NCI-H2107 treated with DMSO at 0.1 percent for 48 hours (cell line): ENCODE results near the gene RETREG1.
A peak's percentile ranks its signal among the peaks of the same experiment; 100 is the strongest.
"Not testable (repeated sequence)": the region's sequence is repeated elsewhere in the genome, so short reads cannot be mapped to it uniquely, and the experiment has no call there.

Source experiments
- DNase-seq: peaks from one replicate; lab custom pipeline; 2025; ENCODE audit not compliant: unreplicated experiment; lab: John Stamatoyannopoulos, UW

RETREG1 gene

GRCh38 chr5:16461782-16462181, 155.0 kb downstream of the RETREG1 start:
- no peak for DNase-seq

GRCh38 chr5:16461026-16461425, 155.8 kb downstream of the RETREG1 start:
- DNase-seq: no peak

DNA sequence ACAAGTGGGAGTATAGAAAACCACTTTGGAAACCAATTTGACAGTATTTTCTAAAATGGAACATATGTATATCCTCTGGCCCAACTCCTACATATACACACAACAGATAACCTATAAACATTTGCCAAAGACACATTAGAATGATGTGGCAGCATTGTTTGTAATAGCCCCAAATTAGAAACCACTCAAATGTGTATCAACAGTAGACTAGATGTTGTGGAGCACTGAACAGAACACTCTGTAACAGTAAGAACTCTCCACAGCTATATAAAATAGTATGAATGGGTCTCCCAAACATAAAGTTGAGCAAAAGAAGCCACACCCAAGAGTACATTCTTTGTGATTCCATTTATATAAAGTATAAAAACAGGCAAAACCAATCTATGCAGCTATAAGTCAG, 157.3 kb downstream of the RETREG1 start:
- DNase-seq: no peak

- no peak for DNase-seq
Observed at GRCh38 chr5:16457853-16458252, 158.9 kb downstream of the RETREG1 start.

DNA sequence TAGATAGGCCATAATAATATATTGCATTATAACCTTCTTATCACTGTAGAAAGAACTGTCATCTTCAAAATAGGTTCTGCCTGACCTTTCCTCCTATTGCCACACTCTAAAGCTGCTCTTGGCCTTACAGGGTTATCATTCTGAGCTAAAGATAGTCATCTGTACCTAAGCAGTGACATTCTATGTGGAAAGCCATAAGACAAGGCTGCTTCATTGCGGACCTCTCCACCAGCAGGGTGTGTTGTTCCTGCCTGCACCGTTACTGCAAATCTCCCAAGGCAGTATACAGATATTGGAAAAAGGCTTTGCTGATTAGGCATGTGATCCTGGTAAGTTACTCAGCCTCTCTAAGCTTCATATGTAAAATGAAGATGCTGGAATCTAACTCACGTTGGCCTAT, 159.3 kb downstream of the RETREG1 start:
- DNase-seq: no peak

DNA sequence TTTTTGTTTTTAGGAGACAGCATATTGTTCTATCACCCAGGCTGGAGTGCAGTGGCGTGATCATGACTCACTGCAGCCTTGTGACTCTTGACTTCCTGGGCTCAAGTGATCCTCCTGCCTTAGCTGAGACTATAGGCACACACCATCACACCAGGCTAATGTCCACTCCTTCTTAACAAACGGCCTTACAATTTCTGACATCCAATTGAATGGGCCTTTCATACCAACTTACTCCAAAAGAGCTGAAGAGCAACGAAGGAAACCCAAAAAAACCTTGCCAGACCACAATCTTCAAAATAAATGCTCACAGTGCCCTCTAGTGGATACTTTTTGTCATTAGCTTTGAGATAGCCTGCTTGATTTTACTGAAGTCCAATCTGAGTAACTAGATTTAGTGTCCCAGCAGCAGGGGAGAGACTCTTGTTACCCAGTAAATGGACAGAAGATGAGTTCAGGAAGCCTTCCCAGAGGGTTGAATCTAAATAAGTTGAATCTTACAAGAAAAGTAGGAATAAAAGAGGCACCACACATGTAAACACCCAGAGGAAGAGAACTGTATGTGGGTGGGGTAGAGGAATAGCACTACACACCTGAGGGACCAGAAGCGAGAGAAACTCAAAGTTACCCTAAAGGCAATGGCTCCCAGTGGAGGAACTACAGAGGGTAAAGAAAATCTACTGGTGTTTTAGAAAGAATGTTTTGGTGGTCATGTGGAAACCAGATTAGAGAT, 160.5 kb downstream of the RETREG1 start:
- peak; percentile 60 for DNase-seq

GRCh38 chr5:16455668-16456067, 161.1 kb downstream of the RETREG1 start:
- DNase-seq: no peak

GRCh38 chr5:16454686-16455085, 162.1 kb downstream of the RETREG1 start:
- no peak for DNase-seq

DNA sequence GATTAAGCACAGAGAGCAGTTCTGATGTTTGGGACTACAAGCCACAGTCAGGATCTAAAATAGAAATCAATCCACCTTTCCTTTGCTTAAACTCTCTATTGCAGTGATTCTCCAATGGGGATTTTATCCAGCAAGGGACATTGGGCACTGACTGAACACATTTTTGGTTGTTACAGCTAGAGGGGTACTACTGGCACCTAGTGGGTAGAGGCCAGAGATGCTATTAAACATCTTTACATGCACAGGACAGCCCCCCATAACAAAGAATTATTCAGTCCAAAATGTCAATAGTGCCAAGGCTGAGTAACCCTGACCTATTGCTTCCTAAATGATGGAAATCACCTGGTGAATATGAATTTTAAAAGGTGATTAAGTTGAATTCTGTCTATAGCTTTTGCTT, 163.2 kb downstream of the RETREG1 start:
- DNase-seq: no peak

- DNase-seq: no peak
Observed at GRCh38 chr5:16450163-16450562, 166.6 kb downstream of the RETREG1 start.

GRCh38 chr5:16446993-16447392, 169.8 kb downstream of the RETREG1 start:
- DNase-seq: no peak

DNA sequence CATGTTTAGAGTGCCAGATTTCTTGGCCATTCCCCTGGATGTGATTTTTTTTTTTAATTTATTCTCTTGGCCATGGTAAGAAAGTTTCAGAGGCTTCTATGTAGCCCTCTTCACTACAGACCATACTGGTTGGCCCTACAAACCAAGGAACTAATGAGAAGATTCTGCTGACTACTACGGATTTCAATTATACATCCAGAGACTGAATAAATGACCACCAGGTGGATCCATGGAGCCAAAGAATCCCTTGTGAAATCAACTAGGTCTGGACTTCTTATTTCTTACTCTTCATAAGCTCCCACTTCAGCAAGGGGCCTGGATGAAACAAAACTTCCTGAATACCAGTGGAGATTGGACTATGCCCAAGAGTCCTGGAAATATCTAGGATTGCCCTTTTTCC, 178.8 kb downstream of the RETREG1 start:
- DNase-seq: no peak

GRCh38 chr5:16436065-16436682, 180.6 kb downstream of the RETREG1 start:
- DNase-seq: not testable (repeated sequence)

DNA sequence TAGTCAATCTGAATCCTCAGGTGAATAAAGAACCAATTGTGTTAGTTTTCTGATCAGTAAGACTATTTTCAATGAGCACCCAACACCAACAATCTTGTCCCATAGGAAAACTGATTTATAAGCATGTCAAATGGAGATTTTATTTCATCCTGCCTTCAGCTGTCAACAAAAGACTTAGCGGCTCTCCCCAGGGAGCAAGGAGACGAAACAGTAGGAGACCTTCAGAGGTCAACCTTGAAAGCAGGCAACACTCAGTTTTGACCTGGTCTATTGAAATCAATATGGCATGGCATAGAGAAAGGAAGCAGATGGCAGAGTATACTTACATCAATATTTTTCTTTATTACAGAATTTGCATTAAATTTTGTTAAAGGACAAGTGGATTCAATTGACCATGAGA, 185.3 kb downstream of the RETREG1 start:
- DNase-seq: no peak

- no peak for DNase-seq
Observed at GRCh38 chr5:16430349-16431089, 186.3 kb downstream of the RETREG1 start.

DNA sequence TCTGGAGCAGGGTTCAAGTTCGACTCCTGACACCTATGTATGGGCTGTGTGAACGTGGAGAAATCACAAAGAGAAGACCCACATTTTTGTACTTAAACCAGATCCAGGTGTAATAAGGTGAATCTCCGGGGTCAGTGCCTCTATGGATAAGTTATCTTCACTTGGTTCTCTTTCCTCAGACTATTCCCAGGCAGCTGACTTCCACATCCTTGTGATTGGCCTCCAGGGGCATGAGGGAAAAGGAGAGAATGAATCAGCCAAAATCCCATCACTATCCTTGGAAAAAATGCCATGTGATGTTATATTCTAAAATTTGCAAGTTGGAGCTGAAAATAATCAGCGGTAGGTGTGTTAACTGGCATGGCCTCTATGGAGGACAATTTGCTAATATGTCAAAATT, 188.4 kb downstream of the RETREG1 start:
- DNase-seq: no peak

DNA sequence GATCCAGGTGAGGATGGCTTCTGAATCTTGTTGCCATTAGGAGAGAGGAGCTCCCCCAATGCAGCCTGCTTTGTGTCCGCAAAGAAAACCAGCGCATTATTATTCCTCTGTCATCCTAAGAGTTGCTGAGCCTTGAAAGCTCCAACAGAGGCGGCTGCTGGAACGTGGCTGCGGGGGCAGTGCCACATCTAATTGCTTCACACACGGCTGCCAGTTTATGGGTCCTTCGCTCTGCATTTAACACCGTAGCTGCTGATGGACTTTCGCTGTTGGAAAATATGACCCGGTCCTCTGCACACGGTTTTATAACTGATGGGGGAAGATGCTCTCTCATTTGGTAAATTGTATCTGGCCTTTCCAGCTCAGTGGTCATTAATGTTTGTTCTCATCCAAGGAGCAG, 189.2 kb downstream of the RETREG1 start:
- no peak for DNase-seq
